SU-DHL-6 (cell line): ENCODE data around the gene ROGDI.

Experiments
- H2AFZ ChIP-seq: fragments of 200-600 bp; sonication (generic); 2 replicates; pipeline ENCODE4 v1.6.1; 2014; ENCODE audit warnings: low read depth, mild to moderate bottlenecking, moderate library complexity, mixed read lengths, antibody characterized with exemption, low read length; ENCODE audit not compliant: severe bottlenecking
- H3F3A ChIP-seq: fragments of 200-600 bp; shearing (Covaris generic); 2 replicates; pipeline ENCODE4 v1.6.0; 2016; ENCODE audit warnings: antibody characterized with exemption, mild to moderate bottlenecking; ENCODE audit not compliant: insufficient read depth
- H3K27ac ChIP-seq: fragments of 200-600 bp; sonication (generic); 2 replicates; pipeline ENCODE4 v1.5.1; 2016; ENCODE audit warnings: low read depth, mild to moderate bottlenecking, low read length, moderate library complexity, mixed read lengths
- H3K27me3 ChIP-seq: fragments of 200-600 bp; sonication (generic), shearing (Covaris generic); 2 replicates; pipeline ENCODE4 v1.6.0; 2014; ENCODE audit warnings: mild to moderate bottlenecking, low read length
- H3K36me3 ChIP-seq: fragments of 200-600 bp; sonication (generic); 2 replicates; pipeline ENCODE4 v1.6.1; 2014; ENCODE audit warnings: mild to moderate bottlenecking, low read length, mixed read lengths
- H3K4me2 ChIP-seq: fragments of 300-600, 200-600 bp; shearing (Covaris generic), sonication (generic); 2 replicates; pipeline ENCODE4 v1.6.0; 2014; ENCODE audit warnings: low read length, low read depth, mild to moderate bottlenecking; ENCODE audit not compliant: poor library complexity, severe bottlenecking
- H3K4me3 ChIP-seq: fragments of 200-600 bp; sonication (generic); 2 replicates; pipeline ENCODE4 v1.5.1; 2014; ENCODE audit warnings: antibody characterized with exemption, low read length, mild to moderate bottlenecking, mixed read lengths; ENCODE audit not compliant: insufficient read depth, poor library complexity, severe bottlenecking
- H3K79me2 ChIP-seq: fragments of 200-600 bp; sonication (generic); 2 replicates; pipeline ENCODE4 v1.6.1; 2014; ENCODE audit warnings: mild to moderate bottlenecking, low read length, moderate library complexity; ENCODE audit not compliant: insufficient read depth
- H3K9ac ChIP-seq: fragments of 200-600 bp; sonication (generic); 2 replicates; pipeline ENCODE4 v1.7.0; 2014; ENCODE audit warnings: mild to moderate bottlenecking, low read length
- H3K9me2 ChIP-seq: fragments of 200-600 bp; sonication (generic); replicated peaks from 2 replicates; pipeline ENCODE4 v1.6.1; 2014; ENCODE audit warnings: low read length; ENCODE audit not compliant: insufficient read depth
- H3K9me3 ChIP-seq: fragments of 200-600 bp; sonication (generic); 2 replicates; pipeline ENCODE4 v1.6.1; 2014; ENCODE audit warnings: low read length, mixed read lengths; ENCODE audit not compliant: insufficient read depth
- H4K20me1 ChIP-seq: fragments of 200-600 bp; sonication (generic); 2 replicates; pipeline ENCODE4 v1.6.1; 2014; ENCODE audit warnings: low read depth, mild to moderate bottlenecking, antibody characterized with exemption, low read length, moderate library complexity, mixed read lengths
- CTCF ChIP-seq: fragments of 200-600 bp; sonication (generic); IDR thresholded peaks from one replicate; pipeline ENCODE4 v1.5.1; 2017; ENCODE audit warnings: antibody characterized with exemption, mild to moderate bottlenecking, low read length, moderate library complexity; ENCODE audit not compliant: insufficient read depth, poor library complexity, severe bottlenecking
- EZH2phosphoT487 ChIP-seq: fragments of 200-600 bp; sonication (generic), shearing (Covaris generic); conservative IDR thresholded peaks from 2 replicates; pipeline ENCODE4 v1.6.1; 2018; ENCODE audit warnings: mild to moderate bottlenecking, antibody characterized with exemption, low read length, moderate library complexity, mixed read lengths

Gene ROGDI

DNA sequence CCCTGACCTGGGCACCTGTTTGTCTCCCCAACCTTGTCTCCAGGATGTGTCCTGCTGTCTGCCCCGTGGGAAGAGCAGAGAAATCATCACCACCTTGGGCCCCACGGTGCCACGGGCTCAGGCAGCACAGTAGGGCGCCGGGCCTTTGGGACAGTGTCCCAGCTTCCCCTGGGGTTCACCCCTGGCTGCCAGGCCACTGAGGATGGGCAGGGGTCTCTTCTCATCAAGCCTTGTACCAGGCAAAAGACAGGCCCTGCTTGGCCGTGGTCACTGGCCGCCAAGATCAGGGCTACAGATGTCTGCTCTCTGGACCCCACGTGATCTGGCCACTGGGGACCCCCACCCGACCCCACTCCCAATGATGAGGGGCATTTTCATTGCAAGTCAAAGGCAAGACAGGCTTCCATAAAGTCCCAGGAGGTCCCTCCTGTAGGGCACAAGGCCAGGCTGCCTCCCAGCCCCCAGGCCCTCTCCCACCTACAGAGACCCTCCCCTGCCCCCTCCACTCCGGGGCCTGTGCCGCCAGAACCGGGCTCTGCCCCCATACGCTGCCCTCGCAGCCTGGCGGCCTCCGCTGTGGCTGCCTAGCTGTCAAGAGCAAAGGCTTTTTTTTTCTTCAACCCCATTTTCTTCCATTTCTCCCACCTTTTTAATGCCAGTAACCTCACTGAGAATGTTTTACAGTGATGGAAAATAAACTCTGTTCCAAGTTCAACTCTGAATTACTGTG, 53.6 kb downstream of the ROGDI start:
- no peaks in the 10 kb centered on the region for H3K36me3 ChIP-seq
- TF ChIP-seq CTCF, result no peak
- TF ChIP-seq EZH2phosphoT487, result no peak
- no peaks in the 10 kb centered on the region for H3F3A ChIP-seq
- no peak overlapping the region for H3K4me3 ChIP-seq
- H3K27me3 ChIP-seq, result no peaks in the 10 kb centered on the region
- no peaks in the 10 kb centered on the region for H4K20me1 ChIP-seq
- H3K9me3 ChIP-seq, result no peaks in the 10 kb centered on the region
- H3K27ac ChIP-seq, result peak overlapping the region; percentile 8; the same call in 1 of the 2 replicates
- no peaks in the 10 kb centered on the region for H3K79me2 ChIP-seq
- no peak overlapping the region for H3K9ac ChIP-seq
- H3K4me2 ChIP-seq, result no peak overlapping the region
- no peaks in the 10 kb centered on the region for H3K9me2 ChIP-seq
- no peak overlapping the region for H2AFZ ChIP-seq

GRCh38 chr16:4747906-4748681, 54.3 kb downstream of the ROGDI start:
- Histone ChIP-seq H3F3A (no peaks in the 10 kb centered on the region), H4K20me1 (no peaks in the 10 kb centered on the region), H3K27me3 (no peaks in the 10 kb centered on the region), H3K4me2 (peak overlapping the region; percentile 16), H3K9me3 (no peaks in the 10 kb centered on the region), H3K9ac (no peak overlapping the region), H3K27ac (peak overlapping the region; percentile 31), H3K9me2 (no peaks in the 10 kb centered on the region), H3K36me3 (no peaks in the 10 kb centered on the region), H2AFZ (no peak overlapping the region), H3K4me3 (no peak overlapping the region), H3K79me2 (no peaks in the 10 kb centered on the region)
- TF ChIP-seq EZH2phosphoT487 (no peak), CTCF (no peak)

DNA sequence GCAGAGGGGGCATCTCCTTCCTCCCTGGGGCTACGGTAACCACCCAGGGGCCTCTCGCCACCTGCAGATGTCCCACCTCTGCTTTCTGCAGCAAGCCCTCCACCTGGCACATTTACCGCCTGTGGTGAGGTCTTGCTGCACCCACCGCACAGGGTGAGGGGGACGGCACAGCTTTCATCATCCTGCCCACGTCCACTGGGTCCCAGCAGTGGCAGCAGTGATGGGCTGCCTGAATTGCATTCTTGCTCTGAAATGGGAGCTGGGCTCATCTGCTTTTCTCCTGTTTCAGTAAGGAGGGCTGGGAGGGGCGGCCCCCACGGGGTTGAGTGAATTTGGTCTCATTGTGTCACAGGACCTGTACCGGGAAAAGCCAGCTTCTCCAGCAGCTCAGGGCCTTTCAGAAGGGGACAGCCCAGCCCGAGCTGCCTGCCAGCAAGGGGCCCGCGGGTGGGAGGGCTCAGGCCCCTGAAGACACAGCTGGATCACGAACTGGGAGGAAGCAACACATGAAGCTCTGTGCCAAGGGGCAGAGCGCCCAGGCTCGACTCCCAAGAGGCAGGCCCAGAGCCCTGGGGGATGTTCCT, 55.4 kb downstream of the ROGDI start:
- no peaks in the 10 kb centered on the region for H4K20me1 ChIP-seq
- H2AFZ ChIP-seq, result no peak overlapping the region
- no peaks in the 10 kb centered on the region for H3K9me3 ChIP-seq
- no peak overlapping the region for H3K4me3 ChIP-seq
- no peaks in the 10 kb centered on the region for H3F3A ChIP-seq
- H3K79me2 ChIP-seq, result no peaks in the 10 kb centered on the region
- H3K27ac ChIP-seq, result peak overlapping the region; percentile 31
- H3K27me3 ChIP-seq, result no peaks in the 10 kb centered on the region
- TF ChIP-seq EZH2phosphoT487, result no peak
- TF ChIP-seq CTCF, result no peak
- no peak overlapping the region for H3K4me2 ChIP-seq
- H3K9ac ChIP-seq, result peak overlapping the region; percentile 19; the same call in 1 of the 2 replicates
- no peaks in the 10 kb centered on the region for H3K36me3 ChIP-seq
- no peaks in the 10 kb centered on the region for H3K9me2 ChIP-seq
